HCT116 (cell line): ENCODE data around the gene ZNF202.

ENCODE experiments used
- CTCF ChIP-seq, 3 experiments: fragments of 200-600 bp in 1 of 3; sonication (generic) in 1 of 3; IDR thresholded peaks in 2 of 3; conservative IDR thresholded peaks in 1 of 3; 2 replicates each; pipeline ENCODE4 v1.5.1; 2012 to 2017; ENCODE audit warnings: low read depth in 2 of 3, low read length in 2 of 3, antibody characterized with exemption in 1 of 3, borderline replicate concordance in 1 of 3, control low read depth in 1 of 3, mild to moderate bottlenecking in 1 of 3, mixed read lengths in 1 of 3, mixed run types in 1 of 3, moderate library complexity in 1 of 3; ENCODE audit not compliant: insufficient read depth in 1 of 3
- JUND ChIP-seq: IDR thresholded peaks from 2 replicates; pipeline ENCODE4 v1.6.1; 2012
- MAX ChIP-seq: IDR thresholded peaks from 2 replicates; pipeline ENCODE4 v1.6.1; 2012
- POLR2A ChIP-seq: IDR thresholded peaks from 2 replicates; pipeline ENCODE4 v1.7.0; 2011; ENCODE audit warnings: borderline replicate concordance; ENCODE audit not compliant: insufficient read depth, insufficient read length; ENCODE audit errors: extremely low read depth
- POLR2AphosphoS5 ChIP-seq: IDR thresholded peaks from 2 replicates; pipeline ENCODE4 v1.6.1; 2011; ENCODE audit warnings: mild to moderate bottlenecking, low read depth, low read length, moderate library complexity

- TF ChIP-seq CTCF (IDR thresholded peaks at IDR 0.05 in 2 of 3, conservative IDR thresholded peaks at IDR 0.05 in 1 of 3; ENCODE audit: borderline replicate concordance in 1 of 3, insufficient read depth in 1 of 3, low read depth in 2 of 3, low read length in 2 of 3) (no peak), MAX (no peak), POLR2A (no peak), JUND (no peak), POLR2AphosphoS5 (no peak)
These were observed 60.4 kb downstream of the ZNF202 start for GRCh38 chr11:123681030-123681429.
